OCI-LY7 (cell line): Measurements from ENCODE around the gene VAMP8. TPM values are rescaled to one million over a fixed set of nuclear protein-coding genes. Genes with fewer than 3 reads are reported as not detected.

ENCODE experiments used
- Bru-seq: library from RNA; stranded (reverse); fragments of 400-500 nt; gene quantifications from one replicate; lab custom pipeline; 2021; lab: Mats Ljungman, UMichigan
- BruChase-seq, 2 experiments: library from RNA; stranded (reverse); fragments of 400-500 nt; gene quantifications; one replicate each; lab custom pipeline; 2021; lab: Mats Ljungman, UMichigan
- BruUV-seq: library from RNA; stranded (reverse); fragments of 400-500 nt; replicated peaks from 2 replicates; lab custom pipeline; 2021; lab: Mats Ljungman, UMichigan
- CTCF ChIA-PET: fragments of 300-600 bp; sonication (Branson Sonifier 250); formaldehyde crosslinking; loops from one replicate; lab custom pipeline; 2022; ENCODE audit warnings: antibody characterized with exemption; ENCODE audit not compliant: unreplicated experiment; lab: Charles Lee
- POLR2A ChIA-PET: fragments of 300-600 bp; sonication (Branson Sonifier 250); formaldehyde crosslinking; loops from one replicate; lab custom pipeline; 2022; ENCODE audit warnings: antibody characterized with exemption; lab: Charles Lee
- DNase-seq: peaks from one replicate; pipeline ENCODE4 v3.0.0-alpha.2; 2015; ENCODE audit warnings: low spot score
- H2AFZ ChIP-seq: fragments of 200-600 bp; sonication (generic), shearing (Covaris generic); 2 replicates; pipeline ENCODE4 v1.6.1; 2014; ENCODE audit warnings: mild to moderate bottlenecking, antibody characterized with exemption, low read length, moderate library complexity
- H3K27ac ChIP-seq: fragments of 200-600 bp; sonication (generic); 2 replicates; pipeline ENCODE4 v1.5.1; 2014; ENCODE audit warnings: mixed run types, low read depth, mild to moderate bottlenecking, moderate library complexity, low read length, inconsistent platforms; ENCODE audit not compliant: poor library complexity, severe bottlenecking
- H3K36me3 ChIP-seq: fragments of 200-600 bp; sonication (generic); 2 replicates; pipeline ENCODE4 v1.6.1; 2014; ENCODE audit warnings: mild to moderate bottlenecking, antibody characterized with exemption, low read length, moderate library complexity, mixed read lengths; ENCODE audit not compliant: insufficient read depth
- H3K4me1 ChIP-seq: fragments of 200-600 bp; sonication (generic); 2 replicates; pipeline ENCODE4 v1.5.1; 2014; ENCODE audit warnings: mild to moderate bottlenecking, low read length; ENCODE audit not compliant: insufficient read depth, poor library complexity, severe bottlenecking
- H3K4me2 ChIP-seq: fragments of 200-600 bp; sonication (generic); 2 replicates; pipeline ENCODE4 v1.6.1; 2014; ENCODE audit warnings: mild to moderate bottlenecking, low read length
- H3K4me3 ChIP-seq: fragments of 200-600 bp; sonication (generic); 2 replicates; pipeline ENCODE4 v1.5.1; 2014; ENCODE audit warnings: mild to moderate bottlenecking, low read depth, low read length; ENCODE audit not compliant: poor library complexity, severe bottlenecking
- H3K79me2 ChIP-seq: fragments of 200-600 bp; sonication (generic); 2 replicates; pipeline ENCODE4 v1.6.1; 2016; ENCODE audit warnings: low read depth, mild to moderate bottlenecking, low read length, moderate library complexity, mixed read lengths; ENCODE audit not compliant: insufficient read depth
- H3K9me2 ChIP-seq: fragments of 200-600 bp; sonication (generic); 2 replicates; pipeline ENCODE4 v1.6.1; 2016; ENCODE audit warnings: mild to moderate bottlenecking, low read length, mixed read lengths; ENCODE audit not compliant: insufficient read depth
- H3K9me3 ChIP-seq: fragments of 200-600 bp; sonication (generic); 2 replicates; pipeline ENCODE4 v1.6.1; 2014; ENCODE audit warnings: mild to moderate bottlenecking, mixed run types, low read length, mixed read lengths
- H4K20me1 ChIP-seq: fragments of 200-600 bp; sonication (generic); 2 replicates; pipeline ENCODE4 v1.6.1; 2014; ENCODE audit warnings: mild to moderate bottlenecking, antibody characterized with exemption, low read length, moderate library complexity, mixed read lengths; ENCODE audit not compliant: insufficient read depth
- EZH2phosphoT487 ChIP-seq: fragments of 200-600 bp; sonication (generic); IDR thresholded peaks from 2 replicates; pipeline ENCODE4 v1.6.1; 2018; ENCODE audit warnings: low read depth, borderline replicate concordance, mild to moderate bottlenecking, mixed run types, antibody characterized with exemption, low read length, moderate library complexity, mixed read lengths
- intact Hi-C: fragments of 100-400 bp; cut with micrococcal nuclease; formaldehyde crosslinking; loops from one replicate; pipeline ENCODE4 v1.10.0; 2022; ENCODE audit not compliant: unreplicated experiment
- long read RNA-seq: library from polyadenylated mRNA; stranded (forward); transcript quantifications from one replicate; pipeline ENCODE4 v2.0.0, GENCODE V29; 2022
- total RNA-seq, 2 experiments: library from RNA; depleted of rRNA in 1 of 2; stranded (reverse); fragments of >200 nt in 1 of 2; shearing (Covaris generic) in 1 of 2; gene quantifications; 2 replicates each; pipeline ENCODE4 v1.2.3, GENCODE V29; 2014 to 2022
- TF ChIP-seq, protein P1 (sequence below): fragments of 200-600 bp; sonication (generic); conservative IDR thresholded peaks from 2 replicates; pipeline ENCODE4 v1.5.1; 2014; ENCODE audit warnings: mild to moderate bottlenecking, antibody characterized with exemption, low read length, moderate library complexity, mixed read lengths

Gene VAMP8
- total RNA-seq (2014; rRNA removed; shearing (Covaris generic)) (112 and 156 TPM in 2 replicates), total RNA-seq (2022) (152 and 160 TPM in 2 replicates), Bru-seq, nascent RNA (percentile 61 among the genes with signal in this experiment), BruChase-seq, experiment 1, labeled RNA remaining after a 6-hour chase (percentile 68 among the genes with signal in this experiment), BruChase-seq, experiment 2, labeled RNA remaining after a 2-hour chase (percentile 58 among the genes with signal in this experiment)
- long read RNA-seq, transcript VAMP8-201 (3 exons, 774 nt): major isoform, 143 of 162 reads
- long read RNA-seq, partial matches to known transcripts: 8 of 162 reads
- long read RNA-seq, other reads (novel, unspliced or antisense): 9 of 162 reads

DNA sequence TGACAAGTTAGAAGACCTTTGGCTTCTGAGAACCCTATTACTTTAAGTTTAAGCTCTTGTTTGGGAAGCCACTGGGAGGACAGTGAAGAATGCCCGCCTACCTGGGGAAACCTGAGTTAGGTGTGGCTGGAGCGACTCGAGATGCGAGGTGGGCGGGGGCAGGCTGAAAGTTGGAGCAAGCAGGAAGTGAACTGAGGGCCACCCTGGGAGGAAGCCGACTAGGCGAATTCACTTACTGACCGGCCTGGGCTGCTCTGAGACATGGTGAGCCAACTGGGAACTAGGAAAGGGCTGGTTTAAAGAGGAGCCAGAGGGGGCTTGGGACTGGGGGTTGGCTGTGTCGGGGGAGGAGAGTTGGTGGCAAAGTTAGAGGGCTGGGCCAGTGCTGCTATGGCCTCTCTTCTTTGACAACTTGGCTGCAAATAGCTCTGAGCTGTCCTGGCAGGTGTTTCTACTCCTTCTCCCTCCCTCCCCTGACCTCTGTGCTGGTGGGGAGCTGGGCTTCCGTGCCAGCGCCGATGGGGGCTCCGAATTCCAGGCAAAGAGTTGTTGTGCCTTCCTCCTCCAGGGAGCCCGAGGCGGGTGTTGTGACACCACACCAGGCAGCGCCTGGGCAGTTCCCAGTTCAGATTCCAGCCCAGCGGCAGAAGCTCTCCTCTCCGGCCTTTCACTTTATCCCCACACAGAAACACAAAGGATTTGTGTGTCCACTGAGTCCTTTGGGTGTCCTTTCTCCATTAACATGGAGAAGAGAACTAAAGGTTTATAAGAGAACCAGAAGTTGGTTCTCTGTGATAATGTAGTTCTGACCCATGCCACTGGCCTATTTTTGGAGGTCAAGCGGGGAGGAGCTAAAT is at the start of gene VAMP8:
VAMP8 (plus strand) TSS at position 201 of the 857 bp plus-strand sequence; CDS start at position 262, 61 bp downstream.
- ChIA-PET POLR2A (interaction anchor here (0.7 to 4.9 kb wide), 16 partner anchors 8 to 221 kb away, joined by 3 to 34 read pairs (median 4); partner anchors contain the start of genes GGCX, MAT2A and RNF181), CTCF (no interaction called here)
- TF ChIP-seq, protein P1, sequence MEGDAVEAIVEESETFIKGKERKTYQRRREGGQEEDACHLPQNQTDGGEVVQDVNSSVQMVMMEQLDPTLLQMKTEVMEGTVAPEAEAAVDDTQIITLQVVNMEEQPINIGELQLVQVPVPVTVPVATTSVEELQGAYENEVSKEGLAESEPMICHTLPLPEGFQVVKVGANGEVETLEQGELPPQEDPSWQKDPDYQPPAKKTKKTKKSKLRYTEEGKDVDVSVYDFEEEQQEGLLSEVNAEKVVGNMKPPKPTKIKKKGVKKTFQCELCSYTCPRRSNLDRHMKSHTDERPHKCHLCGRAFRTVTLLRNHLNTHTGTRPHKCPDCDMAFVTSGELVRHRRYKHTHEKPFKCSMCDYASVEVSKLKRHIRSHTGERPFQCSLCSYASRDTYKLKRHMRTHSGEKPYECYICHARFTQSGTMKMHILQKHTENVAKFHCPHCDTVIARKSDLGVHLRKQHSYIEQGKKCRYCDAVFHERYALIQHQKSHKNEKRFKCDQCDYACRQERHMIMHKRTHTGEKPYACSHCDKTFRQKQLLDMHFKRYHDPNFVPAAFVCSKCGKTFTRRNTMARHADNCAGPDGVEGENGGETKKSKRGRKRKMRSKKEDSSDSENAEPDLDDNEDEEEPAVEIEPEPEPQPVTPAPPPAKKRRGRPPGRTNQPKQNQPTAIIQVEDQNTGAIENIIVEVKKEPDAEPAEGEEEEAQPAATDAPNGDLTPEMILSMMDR: no peak
- no peak for TF ChIP-seq EZH2phosphoT487
- peak; percentile 70 for DNase-seq
- TSS peak; percentile 70 for BruUV-seq
- H3K4me1 ChIP-seq: peaks cover 27% of the 10 kb centered on the region
- peak within 1 kb of the TSS; percentile 79 for H3K27ac ChIP-seq
- H3K36me3 ChIP-seq: peaks cover 31% of the 10 kb centered on the region
- H2AFZ ChIP-seq: peak within 1 kb of the TSS; percentile 72; the same call in 1 of the 2 replicates
- no peaks in the 10 kb centered on the region for H4K20me1 ChIP-seq
- no peaks in the 10 kb centered on the region for H3K9me3 ChIP-seq
- no peaks in the 10 kb centered on the region for H3K9me2 ChIP-seq
- intact Hi-C loops: loop anchor here (1.0 to 2.0 kb wide), 3 partner anchors 16 to 25 kb away; partner anchors contain the start of genes GGCX, RNF181 and TMEM150A
- H3K79me2 ChIP-seq: peaks cover 29% of the 10 kb centered on the region; the same call in 1 of the 2 replicates
- peak within 1 kb of the TSS; percentile 83 for H3K4me3 ChIP-seq
- peak within 1 kb of the TSS; percentile 95 for H3K4me2 ChIP-seq

DNA sequence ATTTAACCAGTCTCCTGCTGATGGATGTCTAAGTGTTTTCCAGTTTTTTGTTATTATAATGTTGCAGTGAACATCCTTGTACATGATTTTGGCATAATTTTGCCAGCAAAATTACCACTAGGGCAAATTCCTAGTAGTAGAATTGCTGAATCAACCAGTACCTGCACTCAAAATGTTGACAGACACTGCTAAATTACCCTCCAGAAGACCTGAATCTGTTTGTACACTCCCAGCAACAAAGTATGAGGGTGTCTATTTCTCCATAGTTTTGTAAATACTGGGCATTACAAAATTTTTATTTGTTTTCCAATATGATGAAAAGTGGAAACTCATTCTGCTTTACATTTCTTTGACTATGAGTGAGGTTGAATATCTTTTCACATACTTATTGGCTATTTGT is 49.6 kb upstream of the VAMP8 start:
- no peaks in the 10 kb centered on the region for H3K9me3 ChIP-seq
- H3K79me2 ChIP-seq: no peaks in the 10 kb centered on the region
- no peak overlapping the region for H2AFZ ChIP-seq
- H3K4me3 ChIP-seq: no peak overlapping the region
- no peak for DNase-seq
- H4K20me1 ChIP-seq: no peaks in the 10 kb centered on the region
- intact Hi-C loops: loop anchor here (10.0 kb wide), 1 partner anchor 53 kb away; no protein-coding TSS in a partner anchor
- H3K9me2 ChIP-seq: no peaks in the 10 kb centered on the region
- H3K4me1 ChIP-seq: peaks cover 14% of the 10 kb centered on the region
- no TSS peak for BruUV-seq
- H3K27ac ChIP-seq: no peak overlapping the region
- H3K36me3 ChIP-seq: no peaks in the 10 kb centered on the region
- TF ChIP-seq EZH2phosphoT487: no peak
- TF ChIP-seq, protein P1: no peak
- POLR2A ChIA-PET: no interaction called here
- no peak overlapping the region for H3K4me2 ChIP-seq
- CTCF ChIA-PET: no interaction called here
